HG03097 (cell line): ENCODE measurements around the gene FAM149B1.
"Not testable (repeated sequence)": the region's sequence is repeated elsewhere in the genome, so short reads cannot be mapped to it uniquely, and the experiment has no call there.

Source experiments
- ATAC-seq: cut with Tn5 transposase; IDR thresholded peaks from one replicate; pipeline ENCODE4 v1.9.1; 2021; ENCODE audit not compliant: unreplicated experiment, low FRiP score

FAM149B1 gene

DNA sequence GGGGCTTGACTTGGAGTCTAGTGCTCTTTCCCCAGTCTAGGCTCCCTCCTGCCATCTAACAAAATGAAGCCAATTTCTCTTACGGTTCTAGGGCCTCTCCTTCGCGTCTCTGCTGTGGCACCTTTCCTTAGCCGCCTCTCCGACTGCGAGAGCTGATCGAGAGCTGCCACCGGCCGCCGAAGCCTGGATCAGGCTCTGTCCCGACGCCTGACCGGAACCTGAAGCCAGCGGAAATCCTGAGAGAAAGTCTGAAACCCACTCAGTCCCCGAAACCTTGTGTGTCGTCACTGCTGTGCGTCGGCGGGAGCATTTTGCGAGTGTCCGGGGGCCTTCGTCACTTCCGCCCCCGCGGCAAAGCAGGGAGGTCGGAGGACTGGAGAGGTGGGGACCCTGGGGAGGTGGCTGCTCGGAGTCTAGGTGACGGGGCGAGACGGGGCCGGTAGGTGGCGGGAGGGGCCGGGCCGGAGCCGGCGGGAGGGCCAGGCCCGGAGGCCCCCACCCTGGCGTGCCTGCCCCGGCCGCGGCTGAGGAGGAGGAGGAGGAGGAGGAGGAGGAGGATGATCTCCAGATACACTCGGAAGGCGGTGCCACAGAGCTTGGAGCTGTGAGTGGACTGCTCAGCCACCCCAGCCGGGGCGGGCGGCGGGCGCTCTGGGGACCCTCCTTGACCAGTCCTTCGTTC lies at the start of gene FAM149B1, which contains the start of gene ECD:
TSS of gene FAM149B1 (plus strand) at position 337 of the 682 bp plus-strand sequence. CDS start at position 558, 221 bp downstream.
TSS of gene ECD (minus strand) at position 226 of the 682 bp plus-strand sequence. CDS start 4,071 bp downstream, outside the sequence.
- ATAC-seq = peak; percentile 89

DNA sequence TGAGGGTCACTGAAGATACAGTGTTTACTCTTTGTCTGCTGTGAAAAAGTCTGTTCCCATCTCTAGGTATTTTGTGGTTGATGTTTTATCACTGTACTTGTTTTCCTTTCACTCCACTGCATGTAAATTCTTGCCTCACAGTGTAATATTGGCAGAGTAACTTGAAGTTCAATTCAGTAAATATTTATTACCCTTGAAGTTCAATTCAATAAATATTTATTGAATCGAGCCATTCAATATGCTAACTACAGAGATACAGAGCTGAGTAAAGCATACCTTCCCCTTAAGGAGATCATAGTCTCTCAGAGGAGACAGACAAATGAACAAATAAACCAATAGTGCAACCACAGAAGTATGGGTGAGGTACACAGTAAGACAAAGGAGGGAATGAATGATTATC lies 48.5 kb upstream of the FAM149B1 start:
- ATAC-seq = no peak

DNA sequence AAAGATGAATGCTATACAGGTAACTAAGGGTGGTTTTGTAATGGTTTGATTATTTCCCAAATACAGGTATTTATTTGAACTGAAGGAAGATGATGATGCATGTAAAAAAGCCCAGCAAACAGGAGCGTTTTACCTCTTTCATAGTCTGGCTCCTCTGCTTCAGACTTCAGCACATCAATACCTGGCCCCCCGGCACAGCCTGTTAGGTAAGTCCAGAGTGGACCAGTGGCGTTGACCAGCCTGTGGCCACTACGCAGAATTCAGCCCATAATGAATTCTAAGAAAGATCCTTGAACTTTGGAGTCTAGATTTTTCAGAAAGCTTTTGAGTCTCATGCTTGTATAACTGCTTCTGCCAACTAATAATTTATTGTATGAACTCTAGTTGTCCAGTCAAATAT lies 48.0 kb upstream of the FAM149B1 start:
- no peak for ATAC-seq

- no peak for ATAC-seq
These were observed 41.6 kb upstream of the FAM149B1 start for GRCh38 chr10:73126343-73126742.

DNA sequence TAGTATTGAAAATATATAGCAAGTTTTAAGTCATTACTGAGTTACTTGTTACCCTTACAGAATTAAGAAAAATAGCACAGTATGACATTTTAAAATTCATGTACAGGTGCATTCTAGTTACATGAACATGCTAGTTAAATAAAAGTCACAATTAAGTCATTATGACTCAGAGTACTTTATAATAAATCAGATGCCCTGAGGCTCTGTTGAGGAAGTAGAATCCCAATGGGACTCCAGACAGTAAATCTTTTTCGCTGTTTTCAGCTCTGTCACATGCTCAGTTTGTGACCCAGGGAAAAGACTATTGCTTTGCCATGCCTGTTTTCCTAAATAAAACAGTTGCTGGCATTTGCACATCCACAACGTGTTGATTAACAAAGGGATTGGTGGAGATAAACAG lies 36.6 kb upstream of the FAM149B1 start:
- ATAC-seq = no peak

- ATAC-seq = no peak
These were observed 35.8 kb upstream of the FAM149B1 start for GRCh38 chr10:73131913-73132686.

GRCh38 chr10:73134727-73135126 lies 33.2 kb upstream of the FAM149B1 start:
- ATAC-seq = no peak

GRCh38 chr10:73136627-73137026 lies 31.3 kb upstream of the FAM149B1 start:
- no peak for ATAC-seq

DNA sequence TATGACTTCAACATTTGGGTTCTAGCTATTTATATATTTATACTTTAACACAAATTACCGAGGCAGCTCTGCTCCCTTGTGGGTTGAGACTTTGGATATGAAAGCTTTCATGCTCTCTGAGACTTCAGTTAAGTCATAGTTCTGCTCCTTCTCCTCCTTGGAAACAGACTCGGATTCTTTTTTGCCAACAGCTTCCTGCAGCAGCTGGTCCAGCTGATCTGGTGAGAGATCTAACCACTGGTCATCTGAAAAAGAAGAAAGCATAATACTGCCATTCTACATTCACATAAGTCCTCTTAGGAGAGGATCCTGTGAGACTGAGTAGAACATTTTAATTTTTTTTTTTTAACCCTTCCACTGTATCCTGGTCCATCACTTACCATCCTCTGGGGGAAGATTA lies 28.7 kb upstream of the FAM149B1 start:
- ATAC-seq = no peak

GRCh38 chr10:73141603-73142002 lies 26.3 kb upstream of the FAM149B1 start:
- ATAC-seq = no peak

DNA sequence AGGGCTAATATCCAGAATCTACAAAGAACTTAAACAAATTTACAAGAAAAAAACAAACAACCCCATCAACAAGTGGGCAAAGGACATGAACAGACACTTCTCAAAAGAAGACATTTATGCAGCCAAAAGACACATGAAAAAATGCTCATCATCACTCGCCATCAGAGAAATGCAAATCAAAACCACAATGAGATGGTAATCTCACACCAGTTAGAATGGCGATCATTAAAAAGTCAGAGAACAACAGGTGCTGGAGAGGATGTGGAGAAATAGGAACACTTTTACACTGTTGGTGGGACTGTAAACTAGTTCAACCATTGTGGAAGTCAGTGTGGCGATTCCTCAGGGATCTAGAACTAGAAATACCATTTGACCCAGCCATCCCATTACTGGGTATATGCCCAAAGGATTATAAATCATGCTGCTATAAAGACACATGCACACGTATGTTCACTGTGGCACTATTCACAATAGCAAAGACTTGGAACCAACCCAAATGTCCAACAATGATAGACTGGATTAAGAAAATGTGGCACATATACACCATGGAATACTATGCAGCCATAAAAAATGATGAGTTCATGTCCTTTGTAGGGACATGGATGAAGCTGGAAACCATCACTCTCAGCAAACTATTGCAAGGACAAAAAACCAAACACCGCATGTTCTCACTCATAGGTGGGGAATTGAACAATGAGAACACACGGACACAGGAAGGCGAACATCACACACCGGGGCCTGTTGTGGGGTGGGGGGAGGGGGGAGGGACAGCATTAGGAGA lies 17.1 kb upstream of the FAM149B1 start:
- ATAC-seq = not testable (repeated sequence)

DNA sequence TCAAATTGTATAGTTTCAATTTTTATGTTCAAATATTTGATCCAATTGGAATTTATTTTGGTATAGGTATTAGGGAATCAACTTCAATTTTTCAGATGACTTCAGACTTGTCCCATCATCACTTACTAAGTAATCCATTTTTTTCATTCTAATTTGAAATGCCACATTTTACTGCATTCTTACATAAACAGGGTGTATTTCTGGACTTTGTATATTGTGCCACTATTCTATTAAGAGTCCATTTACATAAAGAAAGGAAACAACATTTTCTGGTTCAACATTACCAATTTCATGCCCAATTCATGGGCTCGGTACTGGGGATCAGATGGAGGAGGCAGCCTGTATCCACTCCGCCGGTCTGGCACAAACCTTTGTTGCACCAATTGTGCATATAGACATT lies 15.9 kb upstream of the FAM149B1 start:
- no peak for ATAC-seq

- no peak for ATAC-seq
These were observed 11.9 kb upstream of the FAM149B1 start for GRCh38 chr10:73156054-73156453.

- ATAC-seq = no peak
These were observed 8.8 kb upstream of the FAM149B1 start for GRCh38 chr10:73159038-73159648.

GRCh38 chr10:73161079-73161478 lies 6.8 kb upstream of the FAM149B1 start:
- no peak for ATAC-seq

- no peak for ATAC-seq
These were observed 6.3 kb upstream of the FAM149B1 start for GRCh38 chr10:73161662-73162061.

GRCh38 chr10:73163096-73163495 lies 4.8 kb upstream of the FAM149B1 start:
- ATAC-seq = no peak

DNA sequence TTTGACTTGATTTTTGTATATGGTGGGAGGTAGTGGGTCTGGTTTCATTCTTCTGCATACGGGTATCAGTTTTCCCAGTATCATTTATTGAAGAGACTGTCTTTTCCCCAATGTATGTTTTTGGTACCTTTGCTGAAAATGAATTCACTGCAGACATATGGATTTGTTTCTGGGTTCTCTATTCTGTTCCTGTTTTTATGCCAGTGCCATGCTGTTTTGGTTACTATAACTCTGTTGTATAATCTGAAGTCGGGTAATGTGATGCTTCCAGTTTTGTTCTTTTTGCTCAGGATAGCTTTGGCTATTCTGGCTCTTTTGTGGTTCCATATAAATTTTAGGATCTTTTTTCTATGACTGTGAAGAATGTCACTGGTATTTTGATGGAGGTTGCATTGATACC lies 947 bp upstream of the FAM149B1 start:
- ATAC-seq = no peak

DNA sequence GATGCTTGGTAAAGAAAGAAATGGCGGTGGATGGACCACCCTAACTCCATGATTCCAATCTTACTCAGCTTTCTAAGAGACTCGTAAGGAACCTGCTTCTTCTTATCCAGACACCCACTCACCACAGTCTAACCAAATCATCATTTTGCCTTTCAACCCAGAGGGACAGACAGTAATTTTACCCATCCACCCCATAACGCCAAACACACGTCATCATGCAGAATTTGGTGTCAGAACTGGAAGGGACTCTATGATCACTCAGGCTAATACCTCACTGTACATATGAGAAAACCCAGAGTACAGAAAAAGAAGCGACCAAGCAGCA lies 499 bp upstream of the FAM149B1 start:
- ATAC-seq = no peak

- ATAC-seq = no peak
These were observed 515 bp downstream of the FAM149B1 start for GRCh38 chr10:73168465-73168803.

DNA sequence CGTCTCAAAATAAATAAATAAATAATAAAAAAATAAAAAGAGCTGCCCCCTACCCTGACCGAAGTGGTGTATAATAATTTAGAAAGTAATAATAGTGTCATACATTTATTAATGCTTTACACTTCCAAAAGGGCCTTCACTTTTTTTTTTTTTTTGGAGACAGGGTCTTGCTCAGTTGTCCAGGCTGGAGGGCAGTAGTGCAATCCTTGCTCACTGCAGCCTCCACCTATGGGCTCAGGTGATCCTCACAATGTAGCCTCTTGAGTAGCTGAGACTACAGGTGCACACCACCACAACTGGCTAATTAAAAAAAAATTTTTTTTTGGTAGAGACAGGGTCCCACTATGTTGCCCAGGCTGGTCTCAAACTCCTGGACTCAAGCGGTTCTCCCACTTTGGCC lies 1.4 kb downstream of the FAM149B1 start:
- no peak for ATAC-seq
